GM12892 (cell line): ENCODE results near the gene MFAP1.

ENCODE experiments used
- DNase-seq: peaks from one replicate; pipeline ENCODE4 v3.0.0; 2011; ENCODE audit not compliant: insufficient read length
- FAIRE-seq: peaks from 2 replicates; lab custom pipeline; 2011; peaks lifted over from hg19 to GRCh38; lab: Jason Lieb, UNC
- POLR2A ChIP-seq: IDR thresholded peaks from 2 replicates; pipeline ENCODE4 v1.6.1; 2011; ENCODE audit warnings: low read depth, low read length, control low read depth
- POLR2AphosphoS5 ChIP-seq: IDR thresholded peaks from 2 replicates; pipeline ENCODE4 v1.6.1; 2011; ENCODE audit warnings: low read depth, low read length, control low read depth
- TAF1 ChIP-seq: IDR thresholded peaks from 2 replicates; pipeline ENCODE4 v1.6.1; 2011; ENCODE audit warnings: low read depth, mild to moderate bottlenecking, control low read depth, low read length, borderline replicate concordance

MFAP1 gene

GRCh38 chr15:43791993-43792760 lies 32.3 kb downstream of the MFAP1 start, which contains the start of gene SERF2:
TSS of gene SERF2 (plus strand) at chr15:43792320. CDS start at chr15:43792377, 57 bp downstream.
- TF ChIP-seq TAF1: peak; percentile 54; the same call in 1 of the 2 replicates
- TF ChIP-seq POLR2AphosphoS5: peak; percentile 98
- TF ChIP-seq POLR2A: peak; percentile 97
- FAIRE-seq (peak; percentile 98), DNase-seq (peak; percentile 98)

DNA sequence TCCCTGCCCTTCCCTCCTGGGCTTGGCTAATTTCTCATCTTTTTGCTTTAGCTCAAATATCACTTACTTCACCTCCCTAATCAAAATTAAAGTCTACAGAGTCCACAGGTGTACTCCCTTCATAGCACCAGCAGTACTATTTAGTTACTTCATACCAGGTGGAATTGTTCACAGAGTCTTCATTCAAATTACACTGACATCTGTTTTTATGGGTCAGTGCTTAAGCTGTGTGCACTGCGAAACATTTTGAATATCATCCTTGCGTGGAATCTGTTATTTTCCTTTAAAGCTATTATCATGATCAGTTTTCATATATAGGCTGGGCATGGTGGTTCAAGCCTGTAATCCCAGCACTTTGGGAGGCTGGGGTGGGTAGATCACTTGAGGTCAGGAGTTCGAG lies 35.1 kb downstream of the MFAP1 start:
- no peak for TF ChIP-seq POLR2A
- no peak for TF ChIP-seq POLR2AphosphoS5
- TF ChIP-seq TAF1: no peak
- FAIRE-seq (no peak), DNase-seq (no peak)

DNA sequence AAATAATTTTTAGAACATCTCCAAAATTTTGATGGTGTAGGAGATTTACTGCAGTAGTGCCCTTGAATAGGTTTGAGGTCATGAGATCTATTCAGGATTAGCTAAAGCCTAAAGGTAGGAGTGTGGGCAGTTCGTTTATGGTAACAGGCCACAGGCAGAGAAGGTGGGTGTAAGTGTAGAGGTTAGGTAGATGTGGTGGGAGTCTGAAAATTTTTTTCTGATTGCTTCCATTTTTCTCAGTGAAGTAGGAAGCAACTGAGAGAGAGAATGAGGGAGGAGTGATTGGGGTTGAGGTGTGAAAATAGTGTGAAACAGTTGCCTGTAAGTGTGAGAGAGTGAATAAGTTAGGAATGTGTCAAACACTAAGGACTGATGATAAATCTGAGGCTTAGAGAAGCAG lies 45.5 kb downstream of the MFAP1 start:
- FAIRE-seq: no peak
- no peak for DNase-seq
- no peak for TF ChIP-seq TAF1
- TF ChIP-seq POLR2AphosphoS5: no peak
- TF ChIP-seq POLR2A: no peak

- DNase-seq (peak; percentile 66), FAIRE-seq (peak; percentile 84)
- no peak for TF ChIP-seq TAF1
Observed at GRCh38 chr15:43777267-43777914, 47.1 kb downstream of the MFAP1 start.

DNA sequence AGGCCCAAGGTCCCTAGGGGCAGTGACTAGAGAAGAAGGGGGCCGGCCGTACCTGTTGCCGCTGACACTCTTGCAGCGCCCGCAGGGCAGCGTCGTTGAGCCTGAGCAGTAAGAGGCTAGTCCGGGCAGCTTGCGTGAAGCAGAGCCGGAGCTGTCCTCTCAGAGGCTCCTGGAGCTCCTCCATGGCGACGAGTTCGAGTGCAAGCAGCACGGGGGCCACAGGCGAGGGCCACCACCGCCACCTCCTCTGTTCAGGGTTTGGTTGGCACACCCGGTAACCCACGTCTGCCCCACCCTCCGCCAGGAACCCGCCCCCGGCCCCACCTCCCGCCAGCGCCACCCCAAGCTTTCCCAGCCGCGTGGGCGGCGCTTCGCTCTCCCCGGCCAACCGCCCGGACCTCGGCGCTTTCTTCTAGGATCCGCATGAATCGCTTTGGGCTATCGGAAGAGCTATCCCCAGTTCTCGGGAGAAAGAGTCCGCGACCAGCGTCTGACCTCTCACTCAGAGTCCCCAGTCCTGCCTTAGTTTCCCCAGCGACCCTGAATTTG lies 47.7 kb downstream of the MFAP1 start, which contains the start of gene ELL3:
Gene ELL3, minus strand, starts transcription at position 249 of the 549 bp plus-strand sequence. Its CDS starts 65 bp downstream, at position 184.
- DNase-seq (peak; percentile 44), FAIRE-seq (peak; percentile 40)
- TF ChIP-seq POLR2AphosphoS5 (no peak), POLR2A (no peak), TAF1 (no peak; the same call in 1 of the 2 replicates)

- TF ChIP-seq POLR2A (no peak), TAF1 (0 out of 2 replicates have a peak, but pooled peaks have one; percentile 22), POLR2AphosphoS5 (no peak; the same call in 1 of the 2 replicates)
- DNase-seq (peak; percentile 47), FAIRE-seq (peak; percentile 95)
Observed at GRCh38 chr15:43776101-43776717, 48.3 kb downstream of the MFAP1 start.

- DNase-seq (no peak), FAIRE-seq (no peak)
- TF ChIP-seq POLR2A (no peak), TAF1 (no peak), POLR2AphosphoS5 (no peak)
Observed at GRCh38 chr15:43775411-43775965, 49.0 kb downstream of the MFAP1 start.

GRCh38 chr15:43774062-43774461 lies 50.4 kb downstream of the MFAP1 start:
- no peak for FAIRE-seq
- TF ChIP-seq POLR2AphosphoS5 (no peak), POLR2A (no peak), TAF1 (no peak)

GRCh38 chr15:43772624-43773023 lies 51.9 kb downstream of the MFAP1 start:
- FAIRE-seq (no peak), DNase-seq (no peak)
- TF ChIP-seq TAF1: no peak
- no peak for TF ChIP-seq POLR2A
- no peak for TF ChIP-seq POLR2AphosphoS5

More at GRCh38 chr15:43774062-43774461, 50.4 kb downstream of the MFAP1 start:
- no peak for DNase-seq

DNA sequence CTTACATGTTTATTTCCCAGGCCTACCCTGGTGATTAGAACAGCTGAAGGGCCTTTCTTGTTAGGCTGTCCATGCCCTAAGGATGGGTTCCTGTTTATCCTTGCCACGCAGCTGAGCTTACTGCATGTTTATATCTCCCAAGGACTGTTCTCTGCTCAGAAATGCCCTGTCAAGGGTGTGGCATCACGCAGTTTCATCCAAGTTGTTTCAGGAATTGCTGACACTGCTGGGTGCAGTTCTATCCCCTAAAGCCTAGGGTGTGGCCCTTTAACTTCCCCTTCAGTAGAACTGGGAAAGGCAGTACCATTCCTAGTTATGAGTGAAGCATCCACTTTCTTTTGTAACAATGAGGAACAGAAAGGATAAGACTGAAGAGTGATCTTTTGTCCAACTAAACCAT lies 52.7 kb downstream of the MFAP1 start:
- no peak for TF ChIP-seq POLR2A
- peak; percentile 22; the same call in 1 of the 2 replicates for TF ChIP-seq POLR2AphosphoS5
- TF ChIP-seq TAF1: no peak
- FAIRE-seq (no peak), DNase-seq (no peak)
